HG02678 (cell line): Measurements from ENCODE around the gene SUCO.
A peak's percentile ranks its signal among the peaks of the same experiment; 100 is the strongest.

ENCODE experiments used
- ATAC-seq: cut with Tn5 transposase; IDR thresholded peaks from one replicate; pipeline ENCODE4 v1.9.1; 2021; ENCODE audit warnings: mild to moderate bottlenecking, moderate library complexity; ENCODE audit not compliant: unreplicated experiment

SUCO gene

GRCh38 chr1:172515927-172516326, 17.0 kb upstream of the SUCO start:
- no peak for ATAC-seq

- no peak for ATAC-seq
Observed at GRCh38 chr1:172517081-172517480, 15.9 kb upstream of the SUCO start.

- ATAC-seq = no peak
Observed at GRCh38 chr1:172517545-172517944, 15.4 kb upstream of the SUCO start.

GRCh38 chr1:172529304-172529703, 3.6 kb upstream of the SUCO start:
- ATAC-seq = no peak

GRCh38 chr1:172530000-172530399, 3.0 kb upstream of the SUCO start:
- no peak for ATAC-seq

GRCh38 chr1:172531412-172532182, 1.4 kb upstream of the SUCO start:
- no peak for ATAC-seq

- peak; percentile 69 for ATAC-seq
Observed at GRCh38 chr1:172532183-172532699, 709 bp upstream of the SUCO start.

GRCh38 chr1:172533513-172534151, 682 bp downstream of the SUCO start:
- ATAC-seq = peak; percentile 19

- ATAC-seq = no peak
Observed at GRCh38 chr1:172536256-172536655, 3.3 kb downstream of the SUCO start.

GRCh38 chr1:172537366-172537765, 4.4 kb downstream of the SUCO start:
- no peak for ATAC-seq

GRCh38 chr1:172537827-172538391, 5.0 kb downstream of the SUCO start:
- no peak for ATAC-seq

GRCh38 chr1:172540635-172541034, 7.7 kb downstream of the SUCO start:
- no peak for ATAC-seq

GRCh38 chr1:172544481-172545104, 11.6 kb downstream of the SUCO start:
- ATAC-seq = no peak

- peak; percentile 92 for ATAC-seq
Observed at GRCh38 chr1:172545396-172546004, 12.6 kb downstream of the SUCO start.

GRCh38 chr1:172547071-172547470, 14.1 kb downstream of the SUCO start:
- ATAC-seq = no peak

GRCh38 chr1:172549621-172550280, 16.8 kb downstream of the SUCO start:
- no peak for ATAC-seq

- no peak for ATAC-seq
Observed at GRCh38 chr1:172551279-172551678, 18.3 kb downstream of the SUCO start.

GRCh38 chr1:172554915-172555314, 22.0 kb downstream of the SUCO start:
- ATAC-seq = no peak

GRCh38 chr1:172556461-172556860, 23.5 kb downstream of the SUCO start:
- ATAC-seq = no peak

- no peak for ATAC-seq
Observed at GRCh38 chr1:172557270-172557669, 24.3 kb downstream of the SUCO start.
